RWPE2 (cell line): Measurements from ENCODE around the gene ZMYM4.

Experiments used
- ATAC-seq: fragments of 200-7000 bp; cut with Tn5 transposase; 3 replicates; pipeline ENCODE4 v1.9.1; 2021; ENCODE audit warnings: low read depth
- DNase-seq: peaks from one replicate; pipeline ENCODE4 v3.0.0-alpha.2; 2020; ENCODE audit warnings: low spot score
- H3K27ac ChIP-seq: fragments of 450-650 bp; 2 replicates; pipeline ENCODE4 v1.5.1; 2017; ENCODE audit warnings: mild to moderate bottlenecking; ENCODE audit not compliant: poor library complexity, severe bottlenecking
- H3K27me3 ChIP-seq: fragments of 250-450 bp; sonication (Bioruptor Pico); 2 replicates; pipeline ENCODE4 v1.5.1; 2021; ENCODE audit warnings: mild to moderate bottlenecking, moderate library complexity; ENCODE audit not compliant: insufficient read depth, poor library complexity, severe bottlenecking
- H3K36me3 ChIP-seq: fragments of 250-450 bp; sonication (Bioruptor Pico); 2 replicates; pipeline ENCODE4 v1.5.1; 2020; ENCODE audit warnings: low read depth, mild to moderate bottlenecking, moderate library complexity
- H3K4me1 ChIP-seq: fragments of 250-450 bp; sonication (Bioruptor Pico); 2 replicates; pipeline ENCODE4 v1.5.1; 2021; ENCODE audit warnings: mild to moderate bottlenecking, moderate library complexity; ENCODE audit not compliant: insufficient read depth, poor library complexity, severe bottlenecking
- H3K4me3 ChIP-seq: fragments of 250-450 bp; sonication (Bioruptor Pico); 2 replicates; pipeline ENCODE4 v1.5.1; 2021; ENCODE audit warnings: mild to moderate bottlenecking, moderate library complexity; ENCODE audit not compliant: severe bottlenecking
- H3K9me3 ChIP-seq: fragments of 250-450 bp; sonication (Bioruptor Pico); 2 replicates; pipeline ENCODE4 v1.5.1; 2021; ENCODE audit warnings: mild to moderate bottlenecking, moderate library complexity; ENCODE audit not compliant: severe bottlenecking
- TF ChIP-seq, protein P1 (sequence below): fragments of 450-650 bp; IDR thresholded peaks from one replicate; pipeline ENCODE4 v1.5.1; 2017; ENCODE audit warnings: mild to moderate bottlenecking, moderate library complexity; ENCODE audit not compliant: poor library complexity, severe bottlenecking

Gene ZMYM4

DNA sequence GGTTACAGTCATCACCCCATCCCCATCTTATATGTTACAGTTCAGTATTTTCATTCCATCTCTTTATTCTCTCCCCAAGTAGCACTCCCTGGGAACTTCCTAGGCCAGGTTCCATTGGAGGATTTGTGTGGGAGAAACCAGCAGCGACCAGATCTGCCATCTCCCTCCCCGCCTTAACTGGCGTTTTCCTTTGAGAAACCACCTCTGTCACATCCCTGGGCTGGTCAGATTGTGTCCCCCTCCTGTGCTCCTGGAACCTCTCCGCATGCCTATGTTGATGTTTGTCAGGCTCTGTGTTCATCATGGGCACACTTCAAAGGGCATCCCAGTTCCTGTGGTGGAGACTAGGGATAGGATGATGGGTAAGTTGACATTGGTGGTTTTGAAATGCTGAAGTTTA lies 162.3 kb downstream of the ZMYM4 start:
- Histone ChIP-seq H3K4me1 (no peaks in the 10 kb centered on the region), H3K36me3 (peaks cover 9% of the 10 kb centered on the region), H3K4me3 (no peak overlapping the region), H3K27me3 (no peaks in the 10 kb centered on the region), H3K27ac (no peak overlapping the region), H3K9me3 (no peaks in the 10 kb centered on the region)
- no peak for ATAC-seq
- TF ChIP-seq, protein P1, sequence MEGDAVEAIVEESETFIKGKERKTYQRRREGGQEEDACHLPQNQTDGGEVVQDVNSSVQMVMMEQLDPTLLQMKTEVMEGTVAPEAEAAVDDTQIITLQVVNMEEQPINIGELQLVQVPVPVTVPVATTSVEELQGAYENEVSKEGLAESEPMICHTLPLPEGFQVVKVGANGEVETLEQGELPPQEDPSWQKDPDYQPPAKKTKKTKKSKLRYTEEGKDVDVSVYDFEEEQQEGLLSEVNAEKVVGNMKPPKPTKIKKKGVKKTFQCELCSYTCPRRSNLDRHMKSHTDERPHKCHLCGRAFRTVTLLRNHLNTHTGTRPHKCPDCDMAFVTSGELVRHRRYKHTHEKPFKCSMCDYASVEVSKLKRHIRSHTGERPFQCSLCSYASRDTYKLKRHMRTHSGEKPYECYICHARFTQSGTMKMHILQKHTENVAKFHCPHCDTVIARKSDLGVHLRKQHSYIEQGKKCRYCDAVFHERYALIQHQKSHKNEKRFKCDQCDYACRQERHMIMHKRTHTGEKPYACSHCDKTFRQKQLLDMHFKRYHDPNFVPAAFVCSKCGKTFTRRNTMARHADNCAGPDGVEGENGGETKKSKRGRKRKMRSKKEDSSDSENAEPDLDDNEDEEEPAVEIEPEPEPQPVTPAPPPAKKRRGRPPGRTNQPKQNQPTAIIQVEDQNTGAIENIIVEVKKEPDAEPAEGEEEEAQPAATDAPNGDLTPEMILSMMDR, result no peak
- no peak for DNase-seq

DNA sequence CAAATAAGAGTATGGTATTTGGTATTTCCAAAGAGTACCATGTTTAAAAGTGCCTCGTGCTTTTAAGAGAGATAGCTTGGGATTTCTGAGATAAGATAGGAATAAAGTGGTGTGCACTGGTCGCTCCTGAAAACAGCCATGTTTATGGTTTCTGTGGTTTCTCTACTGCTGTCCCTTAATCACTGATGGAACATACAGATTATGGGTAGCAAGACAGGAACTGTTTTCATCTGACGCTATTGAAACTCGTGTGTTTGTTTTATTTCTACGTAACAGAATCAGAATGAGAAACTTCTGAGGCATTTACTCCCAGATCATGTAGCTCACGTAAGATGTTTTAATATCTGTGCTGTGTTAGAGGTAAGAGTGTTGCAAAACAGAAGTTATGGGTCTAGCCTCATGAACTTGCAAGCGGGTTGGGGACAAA lies 162.7 kb downstream of the ZMYM4 start:
- no peak for DNase-seq
- TF ChIP-seq, protein P1, result no peak
- H3K4me1 ChIP-seq, result no peaks in the 10 kb centered on the region
- no peaks in the 10 kb centered on the region for H3K9me3 ChIP-seq
- ATAC-seq, result no peak
- H3K27me3 ChIP-seq, result no peaks in the 10 kb centered on the region
- peaks cover 12% of the 10 kb centered on the region for H3K36me3 ChIP-seq
- no peak overlapping the region for H3K27ac ChIP-seq
- no peak overlapping the region for H3K4me3 ChIP-seq

DNA sequence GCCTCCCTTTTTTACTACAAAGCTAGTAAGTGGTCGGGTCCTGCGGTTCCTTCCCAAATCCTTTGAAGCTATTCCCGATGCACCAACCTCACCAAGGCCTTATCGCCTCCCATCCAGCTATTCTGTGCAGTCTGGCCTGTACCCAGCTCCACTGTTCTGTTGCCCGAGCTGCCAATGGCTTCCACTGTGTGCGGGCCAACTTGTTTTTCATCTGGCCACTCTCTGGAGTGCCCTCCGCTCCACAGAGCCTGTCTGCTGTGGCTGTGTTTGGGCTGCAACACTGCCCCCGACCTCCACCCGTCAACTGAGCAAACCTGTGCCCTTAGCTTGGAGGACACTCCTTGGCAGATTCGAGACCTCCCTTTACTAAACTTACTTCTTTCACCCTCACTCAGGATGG lies 163.7 kb downstream of the ZMYM4 start:
- Histone ChIP-seq H3K36me3 (peaks cover 12% of the 10 kb centered on the region), H3K4me3 (no peak overlapping the region), H3K27ac (no peak overlapping the region), H3K27me3 (no peaks in the 10 kb centered on the region), H3K9me3 (no peaks in the 10 kb centered on the region), H3K4me1 (no peaks in the 10 kb centered on the region)
- no peak for DNase-seq
- TF ChIP-seq, protein P1, result no peak
- ATAC-seq, result no peak

DNA sequence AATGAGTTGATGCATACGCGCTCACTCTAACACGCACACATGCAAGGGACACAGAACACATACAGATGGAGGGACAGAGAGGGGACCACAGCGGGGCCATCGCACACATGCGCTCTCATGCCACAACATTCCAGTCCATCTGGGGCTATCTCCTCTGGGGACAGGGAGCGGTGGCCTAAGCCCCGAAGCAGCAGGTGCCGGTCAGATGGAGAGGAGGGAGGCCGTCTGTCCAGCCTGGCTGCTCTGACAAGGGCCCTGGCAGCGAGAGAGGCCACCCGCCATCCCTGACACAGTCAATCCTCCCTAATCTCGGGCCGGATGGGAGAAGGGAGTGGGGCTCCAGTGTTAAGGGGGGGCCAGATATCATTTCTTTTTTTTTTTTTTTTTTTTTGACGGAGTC lies 165.2 kb downstream of the ZMYM4 start:
- H3K9me3 ChIP-seq, result no peaks in the 10 kb centered on the region
- no peaks in the 10 kb centered on the region for H3K27me3 ChIP-seq
- ATAC-seq (no peak), DNase-seq (no peak)
- peaks cover 12% of the 10 kb centered on the region for H3K36me3 ChIP-seq
- no peak overlapping the region for H3K27ac ChIP-seq
- H3K4me3 ChIP-seq, result no peak overlapping the region
- TF ChIP-seq, protein P1, result no peak
- no peaks in the 10 kb centered on the region for H3K4me1 ChIP-seq

DNA sequence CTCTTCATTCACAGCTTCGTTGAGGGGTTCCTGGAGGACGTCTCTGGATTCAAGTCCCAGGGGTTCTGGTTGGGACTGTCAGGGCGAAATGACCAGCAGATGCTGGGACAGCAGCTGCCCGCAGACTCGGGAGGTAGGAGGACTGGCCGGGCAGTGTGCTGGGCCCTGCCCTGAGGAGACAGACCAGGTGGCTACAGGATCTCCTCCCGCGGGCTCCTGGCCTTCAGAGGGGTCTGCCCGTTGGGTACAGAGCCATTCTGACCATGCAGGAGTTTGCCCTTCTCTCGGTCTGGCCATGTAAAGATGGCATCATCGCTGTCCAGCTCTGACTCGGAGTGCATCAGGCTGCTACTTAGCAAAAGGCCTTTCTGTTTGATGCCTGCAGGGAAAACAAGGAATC lies 166.2 kb downstream of the ZMYM4 start:
- TF ChIP-seq, protein P1, result no peak
- no peak overlapping the region for H3K4me3 ChIP-seq
- no peak overlapping the region for H3K27ac ChIP-seq
- DNase-seq (no peak), ATAC-seq (no peak)
- H3K27me3 ChIP-seq, result no peaks in the 10 kb centered on the region
- peaks cover 12% of the 10 kb centered on the region for H3K36me3 ChIP-seq
- no peaks in the 10 kb centered on the region for H3K4me1 ChIP-seq
- H3K9me3 ChIP-seq, result no peaks in the 10 kb centered on the region
